Spleen (tissue), 11 donors: ENCODE data around the gene C1orf226. TPM values are rescaled to one million over a fixed set of nuclear protein-coding genes. Genes with fewer than 3 reads are reported as not detected.

Source experiments
- DNase-seq: peaks from one replicate; pipeline ENCODE4 v3.0.0-alpha.2; 2020
- H3K27ac ChIP-seq, 8 donors: fragments of 200-600 bp; sonication (generic) in 7 of 8; 1 replicate in 4 of 8; 2 replicates in 4 of 8; pipeline versions ENCODE4 v1.5.0 to v1.8.0; 2016 to 2021; ENCODE audit warnings: inconsistent platforms in 4 of 8, mild to moderate bottlenecking in 4 of 8, moderate library complexity in 1 of 8
- H3K27me3 ChIP-seq, 7 donors: fragments of 200-600 bp; sonication (generic) in 6 of 7; replicated peaks in 1 of 7; 1 replicate in 4 of 7; 2 replicates in 3 of 7; pipeline versions ENCODE4 v1.5.0 to v1.8.0; 2016 to 2021; ENCODE audit warnings: inconsistent platforms in 3 of 7, mild to moderate bottlenecking in 1 of 7
- H3K36me3 ChIP-seq, 6 donors: fragments of 200-600 bp; sonication (generic) in 5 of 6; 1 replicate in 4 of 6; 2 replicates in 2 of 6; pipeline versions ENCODE4 v1.5.0 to v1.8.0; 2016 to 2021; ENCODE audit warnings: inconsistent platforms in 2 of 6
- H3K4me1 ChIP-seq, 6 donors: fragments of 200-600 bp; sonication (generic) in 5 of 6; 1 replicate in 3 of 6; 2 replicates in 3 of 6; pipeline versions ENCODE4 v1.5.0 to v1.8.0; 2016 to 2021; ENCODE audit warnings: inconsistent platforms in 3 of 6
- H3K4me3 ChIP-seq, 8 donors: fragments of 200-600 bp; sonication (generic) in 7 of 8; 1 replicate in 4 of 8; 2 replicates in 4 of 8; pipeline versions ENCODE4 v1.5.0 to v1.8.0; 2016 to 2021; ENCODE audit warnings: inconsistent platforms in 4 of 8, mild to moderate bottlenecking in 4 of 8, moderate library complexity in 2 of 8
- H3K9me3 ChIP-seq, 8 donors: fragments of 200-600 bp; sonication (generic) in 7 of 8; 1 replicate in 4 of 8; 2 replicates in 4 of 8; pipeline versions ENCODE4 v1.5.0 to v1.8.0; 2016 to 2021; ENCODE audit warnings: inconsistent platforms in 4 of 8
- POLR2A ChIP-seq, 3 donors: fragments of 450-650 bp; IDR thresholded peaks; one replicate each; pipeline ENCODE4 v1.5.1; 2017; ENCODE audit warnings: antibody characterized with exemption in 3 of 3, mild to moderate bottlenecking in 1 of 3
- POLR2AphosphoS5 ChIP-seq, 3 donors: sonication (generic); formaldehyde crosslinking; IDR thresholded peaks; one replicate each; pipeline ENCODE4 v1.5.1; 2017; ENCODE audit warnings: antibody characterized with exemption in 3 of 3
- WGBS, 5 donors: extraction: QIAGEN DNeasy Blood & Tissue Kit in 3 of 5; methylation state at CpG; one replicate each; pipeline versions ENCODE4 v1.1.5 to v1.1.7; 2013 to 2018; 5-methylcytosine and 5-hydroxymethylcytosine counted together
- intact Hi-C: fragments of 100-400 bp; cut with DNase I; formaldehyde crosslinking; loops from one replicate; pipeline ENCODE4 v1.15.0; 2023; ENCODE audit warnings: low total_unique reads
- polyA plus RNA-seq, 3 donors: library from polyadenylated mRNA; stranded (reverse); fragments of 200-250 nt; gene quantifications; one replicate each; pipeline ENCODE4 v1.2.1, GENCODE V29; 2013
- total RNA-seq, 7 donors: library from RNA; depleted of rRNA in 3 of 7; stranded (reverse); fragments of >200 nt in 3 of 7; fragmentation: NEBNext Ultra II Directional in 4 of 7; extraction: Animal tissue kit (Norgen Biotek cat#: 25700) in 4 of 7; gene quantifications; one replicate each; pipeline versions ENCODE4 v1.1.0 to v1.2.1, GENCODE V29; 2016 to 2021
- TF ChIP-seq, protein P1 (sequence below), 11 experiments: fragments of 200-600 bp in 7 of 11; fragments of 450-650 bp in 4 of 11; sonication (generic) in 4 of 11; IDR thresholded peaks in 8 of 11; conservative IDR thresholded peaks in 3 of 11; 1 replicate in 7 of 11; 2 replicates in 4 of 11; pipeline versions ENCODE4 v1.4.0 to v1.8.0; 2016 to 2021; ENCODE audit warnings: antibody characterized with exemption in 11 of 11, inconsistent platforms in 4 of 11, mild to moderate bottlenecking in 1 of 11
- donor health status: healthy with polysubstance abuse.
- donor health status: DM: no; HTN: no; CAD: no; lungs with moderate emphysema.
- donor health status: DM: no; HTN: no; CAD: no.
- donor health status: Bipolar disorder and iron deficiency.
- donor health status: healthy.
- donor health status: DM: no; HTN: no; CAD: no.
- donor health status: DM: yes; HTN: yes; CAD: no.

Gene C1orf226
- total and polyA plus RNA-seq, 10 donors, result 0.09 to 2.4 (median 1.0) TPM

DNA sequence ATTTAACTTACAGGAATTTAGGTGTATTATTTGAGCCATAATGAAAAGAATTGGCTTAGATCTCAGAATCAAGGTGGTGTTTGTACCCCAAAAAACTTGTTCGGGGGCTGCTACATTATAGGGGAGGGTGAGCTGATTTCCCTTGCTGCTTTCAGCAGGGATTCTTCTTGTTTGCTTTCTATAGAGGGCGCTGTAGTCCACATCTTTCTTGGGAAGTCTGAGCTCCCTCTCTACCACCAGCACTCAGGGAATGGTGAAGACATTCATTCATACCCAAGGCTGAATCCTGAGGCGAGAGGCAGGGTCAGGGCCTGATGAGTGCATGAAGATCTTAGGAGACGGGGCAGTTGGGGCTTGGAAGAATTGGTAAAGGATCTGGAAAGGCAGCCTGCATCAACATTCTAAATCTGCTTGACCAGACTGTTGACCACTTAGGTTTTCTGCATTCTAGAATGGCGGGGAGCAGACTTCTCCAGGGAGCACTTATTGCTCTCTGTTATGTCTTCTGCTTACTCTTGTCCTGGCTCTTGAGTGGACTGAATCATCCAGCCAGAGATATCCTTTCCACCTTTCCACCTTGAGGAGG is 23.8 kb upstream of the C1orf226 start:
- intact Hi-C loops, result no loop called here
- no peaks in the 10 kb centered on the region for H3K4me1 ChIP-seq
- DNase-seq, result no peak

DNA sequence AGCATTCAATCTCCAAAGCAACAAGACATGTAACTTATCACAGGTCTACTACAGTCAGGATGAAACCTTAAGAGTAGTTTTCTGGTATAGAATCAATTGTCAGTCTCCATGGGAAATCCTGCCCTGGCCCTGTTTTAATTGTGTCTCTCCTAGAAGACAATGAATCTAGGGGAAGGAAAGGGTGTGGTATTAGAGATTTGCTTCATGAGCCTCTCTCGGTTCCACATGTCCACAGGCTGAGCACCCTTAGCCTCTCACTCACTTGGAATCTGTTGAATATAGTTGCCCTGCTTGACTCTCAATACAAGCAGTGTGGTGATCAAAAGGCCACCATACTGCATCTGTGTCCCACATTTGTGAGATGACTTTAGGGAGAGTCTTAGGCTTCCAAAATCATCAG is 22.6 kb upstream of the C1orf226 start:
- no peak overlapping the region for H3K4me3 ChIP-seq
- no peak overlapping the region for H3K27ac ChIP-seq
- peaks cover 0 to 24% (median 0%) of the 10 kb centered on the region in 6 donors for H3K36me3 ChIP-seq
- no peak for TF ChIP-seq POLR2AphosphoS5 (IDR thresholded peaks at IDR 0.05)
- no peak for TF ChIP-seq POLR2A (IDR thresholded peaks at IDR 0.05)
- TF ChIP-seq, protein P1, sequence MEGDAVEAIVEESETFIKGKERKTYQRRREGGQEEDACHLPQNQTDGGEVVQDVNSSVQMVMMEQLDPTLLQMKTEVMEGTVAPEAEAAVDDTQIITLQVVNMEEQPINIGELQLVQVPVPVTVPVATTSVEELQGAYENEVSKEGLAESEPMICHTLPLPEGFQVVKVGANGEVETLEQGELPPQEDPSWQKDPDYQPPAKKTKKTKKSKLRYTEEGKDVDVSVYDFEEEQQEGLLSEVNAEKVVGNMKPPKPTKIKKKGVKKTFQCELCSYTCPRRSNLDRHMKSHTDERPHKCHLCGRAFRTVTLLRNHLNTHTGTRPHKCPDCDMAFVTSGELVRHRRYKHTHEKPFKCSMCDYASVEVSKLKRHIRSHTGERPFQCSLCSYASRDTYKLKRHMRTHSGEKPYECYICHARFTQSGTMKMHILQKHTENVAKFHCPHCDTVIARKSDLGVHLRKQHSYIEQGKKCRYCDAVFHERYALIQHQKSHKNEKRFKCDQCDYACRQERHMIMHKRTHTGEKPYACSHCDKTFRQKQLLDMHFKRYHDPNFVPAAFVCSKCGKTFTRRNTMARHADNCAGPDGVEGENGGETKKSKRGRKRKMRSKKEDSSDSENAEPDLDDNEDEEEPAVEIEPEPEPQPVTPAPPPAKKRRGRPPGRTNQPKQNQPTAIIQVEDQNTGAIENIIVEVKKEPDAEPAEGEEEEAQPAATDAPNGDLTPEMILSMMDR (IDR thresholded peaks at IDR 0.05 in 8 of 11, conservative IDR thresholded peaks at IDR 0.05 in 3 of 11), result no peak
- intact Hi-C loops, result no loop called here
- H3K4me1 ChIP-seq, result no peaks in the 10 kb centered on the region
- WGBS, 5 donors, result 56 to 75% (median 64%) methylated on average over 1 of the region's 1 CpG
- DNase-seq, result no peak
- no peaks in the 10 kb centered on the region for H3K9me3 ChIP-seq
- H3K27me3 ChIP-seq, result peaks cover 0 to 17% (median 0%) of the 10 kb centered on the region in 7 donors

More for the DNA sequence above, 23.8 kb upstream of the C1orf226 start:
- Histone ChIP-seq H3K4me3 (no peak overlapping the region), H3K27ac (no peak overlapping the region), H3K27me3 (peaks cover 0 to 17% (median 0%) of the 10 kb centered on the region in 7 donors), H3K36me3 (peaks cover 0 to 24% (median 0%) of the 10 kb centered on the region in 6 donors), H3K9me3 (no peaks in the 10 kb centered on the region)
- WGBS, 5 donors, result 41 to 59% (median 45%) methylated on average over 4 to 5 of the region's 5 CpGs
- TF ChIP-seq POLR2AphosphoS5 (IDR thresholded peaks at IDR 0.05), result no peak
- TF ChIP-seq, protein P1 (IDR thresholded peaks at IDR 0.05 in 8 of 11, conservative IDR thresholded peaks at IDR 0.05 in 3 of 11), result peak in 6 of 11 experiments; percentile 11 to 46 (median 22)
- TF ChIP-seq POLR2A (IDR thresholded peaks at IDR 0.05), result no peak

DNA sequence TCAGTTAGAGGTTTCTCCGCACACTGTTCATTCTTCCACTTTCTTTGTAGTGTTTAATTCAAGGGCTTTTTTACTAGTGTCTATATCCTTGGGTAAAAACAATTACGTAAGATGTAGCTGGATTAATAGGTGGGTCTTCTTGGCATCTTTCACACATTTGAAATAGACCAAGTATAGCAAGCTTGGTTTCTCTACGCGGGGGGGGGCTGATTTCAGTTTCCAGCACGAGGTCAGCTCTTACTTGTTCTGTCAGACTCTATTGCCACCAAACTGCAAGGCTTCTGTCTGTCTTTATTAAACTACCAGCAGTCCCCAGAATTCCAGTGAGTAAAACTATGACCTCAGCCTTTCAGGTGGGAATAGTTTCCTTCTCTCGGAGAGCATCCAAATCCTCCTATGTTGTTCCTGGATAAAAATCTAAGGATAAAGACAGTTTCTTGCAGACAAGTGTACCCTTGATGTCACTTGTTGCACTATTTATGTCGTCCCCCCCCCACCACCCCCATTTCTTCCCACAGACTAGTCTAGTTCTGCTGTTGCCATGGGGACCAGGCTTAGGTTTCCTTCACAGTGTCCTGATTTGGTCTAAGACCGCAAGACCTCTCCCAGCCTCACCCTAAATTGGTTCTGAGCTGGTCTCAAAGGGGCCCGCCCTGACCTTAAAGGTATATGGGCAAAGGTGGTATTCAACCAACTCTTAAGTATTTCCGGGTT is 21.8 kb upstream of the C1orf226 start:
- DNase-seq, result no peak
- TF ChIP-seq POLR2A (IDR thresholded peaks at IDR 0.05), result no peak
- TF ChIP-seq, protein P1 (IDR thresholded peaks at IDR 0.05 in 8 of 11, conservative IDR thresholded peaks at IDR 0.05 in 3 of 11), result no peak
- TF ChIP-seq POLR2AphosphoS5 (IDR thresholded peaks at IDR 0.05), result no peak
- WGBS, 5 donors, result 79 to 92% (median 87%) methylated on average over 10 of the region's 10 CpGs

DNA sequence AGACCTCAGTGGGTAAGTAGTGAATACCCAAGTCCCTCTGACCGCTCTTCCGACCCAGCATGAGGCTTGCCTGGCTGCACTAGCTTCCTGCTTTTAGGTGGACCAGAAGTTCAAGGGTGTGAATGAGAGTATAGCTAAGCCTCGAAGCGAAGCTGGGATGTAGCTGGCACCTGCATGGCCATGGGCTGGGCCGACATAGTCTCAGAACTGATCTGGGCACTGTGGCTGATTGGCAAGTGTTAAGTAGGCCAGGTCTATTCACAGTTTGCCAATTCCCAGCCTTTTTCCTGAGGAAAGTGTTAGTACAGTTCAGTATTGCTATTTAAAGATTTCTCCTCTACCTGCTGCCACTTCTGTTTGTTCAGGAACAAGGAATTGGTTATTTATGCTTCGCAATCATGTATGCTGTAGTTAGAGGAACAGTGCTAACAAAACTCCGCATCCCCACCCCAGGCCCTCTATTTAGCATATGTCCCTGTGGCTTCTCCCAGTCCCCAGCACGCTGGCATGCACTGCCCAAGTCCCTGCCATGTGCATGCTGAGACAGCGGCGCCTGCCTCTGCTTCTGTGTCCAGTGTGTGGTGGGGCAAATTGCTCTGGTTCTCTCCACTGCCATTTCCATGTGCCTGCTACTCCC is 21.2 kb upstream of the C1orf226 start:
- Histone ChIP-seq H3K36me3 (peaks cover 0 to 24% (median 0%) of the 10 kb centered on the region in 6 donors), H3K4me3 (no peak overlapping the region), H3K27me3 (peaks cover 0 to 17% (median 0%) of the 10 kb centered on the region in 7 donors), H3K9me3 (no peaks in the 10 kb centered on the region), H3K27ac (no peak overlapping the region), H3K4me1 (no peaks in the 10 kb centered on the region)
- intact Hi-C loops, result no loop called here
- DNase-seq, result no peak
- TF ChIP-seq POLR2AphosphoS5 (IDR thresholded peaks at IDR 0.05), result no peak
- no peak for TF ChIP-seq POLR2A (IDR thresholded peaks at IDR 0.05)
- TF ChIP-seq, protein P1 (IDR thresholded peaks at IDR 0.05 in 8 of 11, conservative IDR thresholded peaks at IDR 0.05 in 3 of 11), result no peak
- 92 to 95% (median 93%) methylated on average over 10 of the region's 10 CpGs for WGBS, 5 donors

More for the DNA sequence above, 21.8 kb upstream of the C1orf226 start:
- H3K4me3 ChIP-seq, result no peak overlapping the region
- no peak overlapping the region for H3K27ac ChIP-seq
- intact Hi-C loops, result no loop called here
- H3K27me3 ChIP-seq, result peaks cover 0 to 17% (median 0%) of the 10 kb centered on the region in 7 donors
- H3K4me1 ChIP-seq, result no peaks in the 10 kb centered on the region
- H3K36me3 ChIP-seq, result peaks cover 0 to 24% (median 0%) of the 10 kb centered on the region in 6 donors
- no peaks in the 10 kb centered on the region for H3K9me3 ChIP-seq
